ENCODE data around the gene OR5M10. TPM values are rescaled to one million over a fixed set of nuclear protein-coding genes. Genes with fewer than 3 reads are reported as not detected.
"Not testable (repeated sequence)": the region's sequence is repeated elsewhere in the genome, so short reads cannot be mapped to it uniquely, and the experiment has no call there.

The OR5M10 gene
- total RNA-seq (2014; rRNA removed; shearing (Covaris generic)), result not detected in 2 replicates
- polyA plus RNA-seq (2014; cell fraction: nucleus; rRNA removed), result not detected in 2 replicates

DNA sequence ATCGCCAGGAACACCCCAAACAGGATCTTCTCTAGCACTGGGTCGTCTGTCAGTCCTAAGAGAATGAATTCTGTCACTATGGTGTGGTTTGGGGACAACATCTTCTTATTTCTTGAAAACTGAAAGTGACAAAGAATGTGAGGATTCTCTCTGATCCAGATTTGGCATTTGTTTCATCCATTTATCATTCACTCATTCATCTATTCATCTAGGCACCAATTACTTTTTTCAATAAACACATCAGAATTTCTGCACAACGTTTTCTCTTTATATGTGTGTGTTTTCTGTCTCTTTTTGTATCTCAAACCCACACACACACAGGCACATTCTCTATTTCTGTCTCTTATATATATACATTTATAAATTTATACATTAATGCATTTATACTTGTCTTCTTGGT is at the start of gene OR5M10:
OR5M10 (minus strand) TSS at position 101 of the 400 bp plus-strand sequence; CDS start at position 101, 0 bp downstream.
- no peak for DNase-seq (ENCODE audit: extremely low read depth, low read depth)

GRCh38 chr11:56625946-56626345 is 48.4 kb upstream of the OR5M10 start:
- no peak for DNase-seq (ENCODE audit: extremely low read depth, low read depth)

- DNase-seq (ENCODE audit: extremely low read depth, low read depth), result peak; percentile 2
These were observed 47.2 kb upstream of the OR5M10 start for GRCh38 chr11:56624661-56625110.

DNA sequence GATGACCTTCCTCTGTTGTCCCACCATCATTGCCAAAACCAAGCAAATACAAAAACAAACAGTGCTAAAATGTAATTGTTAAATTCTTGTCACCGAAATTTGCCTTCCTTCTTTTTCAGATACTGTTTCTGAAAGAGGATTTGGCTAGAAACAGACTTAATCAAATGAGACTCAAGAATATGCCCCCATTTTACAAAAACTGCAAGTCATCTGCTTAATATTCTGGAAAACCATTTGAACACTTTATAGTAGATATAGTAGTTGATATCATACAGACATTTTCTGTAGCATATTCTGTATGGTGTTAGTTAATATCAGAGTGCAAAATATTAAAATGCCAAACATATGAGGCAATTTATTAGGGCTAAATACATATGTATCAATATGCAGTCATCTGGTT is 33.7 kb upstream of the OR5M10 start:
- no peak for DNase-seq (ENCODE audit: extremely low read depth, low read depth)

DNA sequence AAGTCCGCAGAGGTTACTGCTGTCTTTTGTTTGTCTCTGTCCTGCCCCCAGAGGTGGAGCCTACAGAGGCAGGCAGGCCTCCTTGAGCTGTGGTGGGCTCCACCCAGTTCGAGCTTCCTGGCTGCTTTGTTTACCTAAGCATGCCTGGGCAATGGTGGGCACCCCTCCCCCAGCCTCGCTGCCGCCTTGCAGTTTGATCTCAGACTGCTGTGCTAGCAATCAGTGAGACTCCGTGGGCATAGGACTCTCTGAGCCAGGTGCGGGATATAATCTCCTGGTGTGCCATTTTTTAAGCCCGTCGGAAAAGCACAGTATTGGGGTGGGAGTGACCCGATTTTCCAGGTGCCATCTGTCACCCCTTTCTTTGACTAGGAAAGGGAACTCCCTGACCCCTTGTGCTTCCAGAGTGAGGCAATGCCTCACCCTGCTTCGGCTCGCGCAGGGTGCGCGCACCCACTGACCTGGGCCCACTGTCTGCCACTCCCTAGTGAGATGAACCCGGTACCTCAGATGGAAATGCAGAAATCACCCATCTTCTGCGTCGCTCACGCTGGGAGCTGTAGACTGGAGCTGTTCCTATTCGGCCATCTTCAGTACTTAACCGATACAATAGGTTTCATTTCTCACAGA is 14.7 kb upstream of the OR5M10 start:
- DNase-seq (ENCODE audit: extremely low read depth, low read depth), result not testable (repeated sequence)

DNA sequence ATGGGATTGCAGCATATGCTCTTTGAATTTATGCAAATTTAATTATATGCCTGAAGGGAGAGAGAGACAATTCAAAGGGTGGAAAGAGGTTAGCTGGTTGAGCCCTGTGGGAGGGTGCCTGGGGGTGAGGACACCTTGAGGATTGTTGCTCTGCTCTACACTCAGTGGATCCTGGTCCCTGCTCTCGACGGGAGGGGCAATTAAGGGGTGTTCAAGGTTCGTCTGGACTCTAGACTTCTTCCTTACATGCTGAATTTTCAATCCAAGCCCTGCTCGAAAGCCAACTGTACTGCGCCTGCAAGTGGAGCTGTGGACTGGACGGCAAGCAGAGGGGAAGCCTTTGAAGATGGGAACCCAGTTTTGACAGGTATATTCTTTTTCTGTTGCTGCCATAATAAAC is 18.9 kb downstream of the OR5M10 start:
- no peak for DNase-seq (ENCODE audit: extremely low read depth, low read depth)

GRCh38 chr11:56554691-56555090 is 22.8 kb downstream of the OR5M10 start:
- DNase-seq (ENCODE audit: extremely low read depth, low read depth), result not testable (repeated sequence)

DNA sequence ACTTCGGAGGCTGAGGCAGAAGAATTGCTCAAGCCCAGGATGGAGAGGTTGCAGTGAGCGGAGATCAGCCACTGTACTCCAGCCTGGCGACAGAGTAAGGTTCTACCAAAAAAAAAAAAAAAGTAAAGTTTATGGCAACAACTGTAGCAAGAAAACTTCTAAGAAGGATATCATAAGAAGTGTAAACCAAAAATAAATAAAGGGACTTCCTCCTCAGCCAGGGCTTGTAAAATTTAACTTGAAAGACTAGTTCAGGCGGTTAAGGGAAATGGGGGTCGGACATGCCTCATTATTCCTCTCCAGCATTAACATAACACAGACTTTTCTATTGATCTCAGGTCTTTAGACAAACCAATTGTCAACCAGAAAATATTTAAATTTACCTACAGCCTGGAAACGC is 32.0 kb downstream of the OR5M10 start:
- no peak for DNase-seq (ENCODE audit: extremely low read depth, low read depth)

DNA sequence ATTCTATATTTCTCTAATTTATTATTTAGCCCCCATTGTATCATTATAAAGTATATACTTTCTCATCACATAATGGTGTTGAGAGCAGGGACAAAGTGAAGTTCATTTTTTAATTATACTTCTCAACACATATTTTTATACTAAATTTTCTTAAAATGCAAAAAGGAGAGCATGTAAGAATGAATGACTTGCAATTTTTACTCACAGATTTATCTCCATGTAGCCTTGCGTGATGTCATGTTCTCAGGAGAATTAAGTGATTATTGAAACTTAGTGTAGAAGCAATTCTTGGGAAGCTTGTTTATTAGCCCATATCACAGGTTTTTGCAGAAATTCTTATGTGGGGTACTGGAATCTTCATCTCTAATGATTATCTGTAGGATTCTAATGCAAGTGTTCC is 33.8 kb downstream of the OR5M10 start:
- no peak for DNase-seq (ENCODE audit: extremely low read depth, low read depth)

DNA sequence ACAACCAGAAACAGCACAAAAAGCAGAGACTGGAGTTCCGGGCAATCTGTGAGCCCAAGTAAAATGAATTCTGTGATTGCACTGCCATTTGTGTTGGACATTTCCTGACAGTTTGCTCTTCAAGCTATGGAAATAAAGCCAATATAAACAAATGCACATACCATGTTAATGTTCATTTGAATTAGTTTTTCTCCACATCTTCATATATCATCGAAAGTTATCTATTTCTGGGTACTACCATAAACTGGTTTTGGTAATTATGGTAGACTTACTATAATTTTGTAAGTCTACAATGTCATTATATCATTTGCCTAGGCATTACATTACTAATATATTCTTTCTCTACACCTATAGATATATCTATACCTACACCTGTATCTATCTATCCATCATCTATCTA is 34.4 kb downstream of the OR5M10 start, which contains the start of gene OR5M11:
OR5M11 (minus strand) TSS at position 101 of the 400 bp plus-strand sequence; CDS start at position 101, 0 bp downstream.
- DNase-seq (ENCODE audit: extremely low read depth, low read depth), result no peak

DNA sequence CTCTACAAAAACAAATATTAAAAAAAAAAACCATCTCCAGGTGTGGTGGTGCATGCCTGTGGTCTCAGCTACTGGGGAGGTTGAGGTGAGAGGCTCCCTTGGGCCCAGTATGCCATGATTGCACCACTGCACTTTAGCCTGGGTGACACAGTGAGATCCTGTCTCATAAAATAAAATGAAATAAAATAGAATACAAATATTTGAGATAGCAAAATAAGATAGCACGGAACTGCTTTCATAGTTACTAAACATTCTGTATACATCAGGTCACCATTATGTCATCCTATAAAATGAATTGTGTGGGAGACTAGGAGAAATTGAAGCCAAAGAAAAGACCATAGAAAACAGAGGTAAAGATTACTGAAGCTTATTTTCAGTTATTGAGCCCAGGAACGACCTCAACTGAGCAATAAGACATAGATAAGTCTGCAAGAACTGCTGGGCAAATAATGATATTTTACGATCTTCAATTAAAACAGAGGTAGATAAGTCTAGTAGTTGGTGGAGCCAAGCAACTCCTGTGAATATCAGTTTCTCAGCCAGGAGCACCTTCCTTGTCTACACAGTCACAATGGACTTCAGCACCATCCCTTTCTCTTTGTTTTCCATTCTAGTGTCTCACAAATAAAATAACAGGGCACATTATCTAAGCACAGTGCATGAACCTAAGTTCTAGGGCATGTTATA is 44.3 kb downstream of the OR5M10 start:
- no peak for DNase-seq (ENCODE audit: extremely low read depth, low read depth)

DNA sequence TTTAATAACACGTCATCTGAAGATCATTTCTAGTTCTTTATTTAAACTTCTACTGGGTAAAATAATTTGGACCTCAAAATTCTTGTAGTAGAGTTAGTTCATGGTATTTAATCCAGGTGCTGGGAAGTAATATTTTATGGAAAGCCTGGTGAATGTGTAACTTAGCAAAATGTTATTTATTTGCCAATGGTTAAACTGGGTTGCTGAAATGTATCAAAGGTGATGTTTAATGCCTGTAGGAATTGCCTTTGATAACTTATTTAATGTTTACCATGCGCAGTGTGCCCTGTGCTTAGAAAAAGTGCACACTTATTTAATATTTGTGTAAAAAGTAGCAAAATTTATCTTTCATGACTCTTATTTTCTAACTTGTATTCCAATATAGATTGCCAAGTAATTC is 45.7 kb downstream of the OR5M10 start:
- no peak for DNase-seq (ENCODE audit: extremely low read depth, low read depth)

Other genes with a start within 250 kb of the OR5M10 start
- not detected in 2 replicates for gene OR8K1, start 231.7 kb downstream of the OR5M10 start, total RNA-seq (2014; rRNA removed; shearing (Covaris generic))
- gene OR8J1, start 223.4 kb downstream of the OR5M10 start, total RNA-seq (2014; rRNA removed; shearing (Covaris generic)), result not detected in 2 replicates
- gene OR8U1, start 202.1 kb downstream of the OR5M10 start, total RNA-seq (2014; rRNA removed; shearing (Covaris generic)), result not detected in 2 replicates
- not detected in 2 replicates for gene OR5AL1, start 165.0 kb downstream of the OR5M10 start, total RNA-seq (2014; rRNA removed; shearing (Covaris generic))
- not detected in 2 replicates for gene OR5M3, start 104.4 kb downstream of the OR5M10 start, total RNA-seq (2014; rRNA removed; shearing (Covaris generic))
- gene OR5M8, start 86.4 kb downstream of the OR5M10 start, total RNA-seq (2014; rRNA removed; shearing (Covaris generic)), result not detected in 2 replicates
- not detected in 2 replicates for gene OR5M11, start 34.5 kb downstream of the OR5M10 start, total RNA-seq (2014; rRNA removed; shearing (Covaris generic))
- gene OR5M1, start 37.2 kb upstream of the OR5M10 start, total RNA-seq (2014; rRNA removed; shearing (Covaris generic)), result not detected in 2 replicates
- not detected in 2 replicates for gene OR5AP2, start 64.7 kb upstream of the OR5M10 start, total RNA-seq (2014; rRNA removed; shearing (Covaris generic))
- not detected in 2 replicates for gene OR5AR1, start 86.0 kb upstream of the OR5M10 start, total RNA-seq (2014; rRNA removed; shearing (Covaris generic))
- not detected in 2 replicates for gene OR9G1, start 121.4 kb upstream of the OR5M10 start, total RNA-seq (2014; rRNA removed; shearing (Covaris generic))
- not detected in 2 replicates for gene OR9G4, start 171.0 kb upstream of the OR5M10 start, total RNA-seq (2014; rRNA removed; shearing (Covaris generic))

All from NCI-H460 (cell line).